Measurements from ENCODE around the gene ELP5.

ELP5 gene

DNA sequence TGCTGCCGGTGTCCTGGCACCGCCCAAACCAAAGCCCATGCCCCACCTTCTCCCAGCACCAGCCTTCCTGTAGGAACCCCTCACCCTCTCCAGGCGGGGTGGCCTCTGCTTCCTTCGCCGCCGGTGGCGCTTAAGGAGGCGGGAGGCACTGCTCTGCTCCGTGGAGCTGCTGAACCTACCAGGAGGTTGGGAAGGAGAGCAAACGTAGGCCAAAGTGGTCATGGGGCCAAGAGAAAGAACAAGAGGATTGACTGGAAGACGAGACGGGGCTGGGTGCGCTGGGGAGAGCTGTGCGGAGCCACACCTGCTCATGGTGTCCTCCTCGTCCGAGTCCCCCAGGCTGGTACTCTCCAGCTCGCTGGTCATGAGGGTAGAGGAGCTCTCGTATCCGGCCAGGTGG is 22.5 kb upstream of the ELP5 start:
- TF ChIP-seq, protein P1, sequence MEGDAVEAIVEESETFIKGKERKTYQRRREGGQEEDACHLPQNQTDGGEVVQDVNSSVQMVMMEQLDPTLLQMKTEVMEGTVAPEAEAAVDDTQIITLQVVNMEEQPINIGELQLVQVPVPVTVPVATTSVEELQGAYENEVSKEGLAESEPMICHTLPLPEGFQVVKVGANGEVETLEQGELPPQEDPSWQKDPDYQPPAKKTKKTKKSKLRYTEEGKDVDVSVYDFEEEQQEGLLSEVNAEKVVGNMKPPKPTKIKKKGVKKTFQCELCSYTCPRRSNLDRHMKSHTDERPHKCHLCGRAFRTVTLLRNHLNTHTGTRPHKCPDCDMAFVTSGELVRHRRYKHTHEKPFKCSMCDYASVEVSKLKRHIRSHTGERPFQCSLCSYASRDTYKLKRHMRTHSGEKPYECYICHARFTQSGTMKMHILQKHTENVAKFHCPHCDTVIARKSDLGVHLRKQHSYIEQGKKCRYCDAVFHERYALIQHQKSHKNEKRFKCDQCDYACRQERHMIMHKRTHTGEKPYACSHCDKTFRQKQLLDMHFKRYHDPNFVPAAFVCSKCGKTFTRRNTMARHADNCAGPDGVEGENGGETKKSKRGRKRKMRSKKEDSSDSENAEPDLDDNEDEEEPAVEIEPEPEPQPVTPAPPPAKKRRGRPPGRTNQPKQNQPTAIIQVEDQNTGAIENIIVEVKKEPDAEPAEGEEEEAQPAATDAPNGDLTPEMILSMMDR (IDR thresholded peaks at IDR 0.05; ENCODE audit: low read depth, low read length, missing control alignments), result no peak
- in situ Hi-C loops (cut with HindIII; ENCODE audit: low sequenced_read_pairs), result no loop called here
- no peak overlapping the region for H3K4me3 ChIP-seq (ENCODE audit: low read depth, low read length)
- DNase-seq (ENCODE audit: low read depth), result no peak

DNA sequence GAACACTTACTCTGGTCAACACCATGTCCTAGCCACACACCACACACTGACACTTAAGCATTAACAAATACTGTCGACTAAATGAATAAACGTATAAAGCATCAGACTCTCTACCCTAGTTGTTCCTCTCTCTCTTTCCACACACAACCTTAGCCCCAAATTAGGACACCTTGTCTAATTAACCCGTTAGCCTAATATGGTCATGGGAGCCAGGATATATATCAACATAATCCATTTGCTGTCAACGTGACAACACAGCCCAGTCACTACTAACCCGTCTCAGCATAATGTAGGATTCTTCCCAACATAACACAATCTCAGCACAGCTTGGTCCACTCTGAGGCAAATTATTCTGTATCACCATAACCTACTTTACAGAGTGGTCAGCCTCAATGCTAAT is 19.9 kb upstream of the ELP5 start:
- H3K4me3 ChIP-seq (ENCODE audit: low read depth, low read length), result peak overlapping the region; percentile 87
- TF ChIP-seq, protein P1 (IDR thresholded peaks at IDR 0.05; ENCODE audit: low read depth, low read length, missing control alignments), result no peak
- no peak for DNase-seq (ENCODE audit: low read depth)
- in situ Hi-C loops (cut with HindIII; ENCODE audit: low sequenced_read_pairs), result no loop called here

DNA sequence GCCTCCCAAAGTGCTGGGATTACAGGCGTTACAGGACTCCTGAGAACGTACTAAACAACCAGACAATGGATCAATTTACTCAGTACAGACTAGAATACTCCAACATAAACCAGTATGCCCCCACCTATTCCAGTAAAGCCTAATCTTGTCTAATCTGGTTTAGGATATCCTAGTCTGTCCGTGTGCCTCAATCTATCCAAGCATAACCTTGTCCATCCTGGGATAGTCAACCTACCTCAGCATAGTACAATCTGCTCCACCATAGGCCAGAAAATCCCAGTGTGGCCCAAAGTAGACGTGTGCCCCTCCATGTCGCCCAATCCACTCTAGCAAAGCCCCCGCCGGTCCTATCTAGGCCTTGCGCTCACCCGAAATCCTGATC is 18.3 kb upstream of the ELP5 start:
- in situ Hi-C loops (cut with HindIII; ENCODE audit: low sequenced_read_pairs), result no loop called here
- H3K4me3 ChIP-seq (ENCODE audit: low read depth, low read length), result peak overlapping the region; percentile 87
- DNase-seq (ENCODE audit: low read depth), result no peak
- TF ChIP-seq, protein P1 (IDR thresholded peaks at IDR 0.05; ENCODE audit: low read depth, low read length, missing control alignments), result no peak

DNA sequence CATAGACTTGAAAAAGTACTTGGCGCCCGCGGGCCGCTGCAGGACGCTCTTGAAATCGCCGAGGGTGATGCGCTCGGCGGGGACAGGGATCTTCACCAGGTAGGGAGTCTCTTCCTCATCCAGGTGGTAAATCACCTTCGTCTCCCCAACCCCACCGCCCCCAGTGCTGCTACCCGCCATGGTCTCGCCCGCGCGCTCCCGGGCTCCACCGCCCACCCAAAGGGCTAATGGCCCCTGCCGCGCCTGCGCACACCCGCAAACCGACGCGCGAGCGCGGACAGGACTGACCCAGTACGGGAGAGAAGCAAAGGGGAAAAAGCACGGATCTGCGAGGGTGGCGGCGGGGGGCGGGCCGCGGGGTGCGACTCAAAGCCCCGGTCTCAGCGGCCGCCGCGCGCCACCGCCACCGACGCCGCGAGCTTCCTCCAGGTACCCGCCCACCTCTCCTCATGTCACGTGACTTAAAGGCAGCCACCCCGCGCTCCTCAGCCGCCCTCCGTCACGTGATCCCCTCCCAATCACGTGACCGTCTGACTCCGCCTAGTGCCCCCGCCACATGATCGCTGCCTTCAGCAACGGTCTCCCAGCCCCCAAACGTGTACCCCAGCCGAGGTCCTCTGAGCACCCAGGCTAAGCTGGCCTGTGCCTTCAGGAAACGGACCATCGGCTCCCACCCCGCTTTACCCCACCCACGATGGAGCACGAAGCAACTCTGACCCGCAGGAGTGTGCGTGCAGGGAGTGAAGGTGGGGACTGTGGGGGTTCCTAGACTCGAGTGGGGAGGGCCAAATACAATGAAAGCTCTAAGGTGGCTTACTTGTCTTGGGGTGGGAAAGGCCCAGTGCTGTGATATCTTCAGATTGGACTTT is 17.7 kb upstream of the ELP5 start, which contains the start of gene DVL2:
Gene DVL2 (minus strand): TSS at position 435 of the 869 bp plus-strand sequence. CDS start 255 bp downstream, at position 180.
- in situ Hi-C loops (cut with HindIII; ENCODE audit: low sequenced_read_pairs), result no loop called here
- DNase-seq (ENCODE audit: low read depth), result peak; percentile 83
- TF ChIP-seq, protein P1 (IDR thresholded peaks at IDR 0.05; ENCODE audit: low read depth, low read length, missing control alignments), result no peak
- peak within 1 kb of the TSS; percentile 87 for H3K4me3 ChIP-seq (ENCODE audit: low read depth, low read length)

DNA sequence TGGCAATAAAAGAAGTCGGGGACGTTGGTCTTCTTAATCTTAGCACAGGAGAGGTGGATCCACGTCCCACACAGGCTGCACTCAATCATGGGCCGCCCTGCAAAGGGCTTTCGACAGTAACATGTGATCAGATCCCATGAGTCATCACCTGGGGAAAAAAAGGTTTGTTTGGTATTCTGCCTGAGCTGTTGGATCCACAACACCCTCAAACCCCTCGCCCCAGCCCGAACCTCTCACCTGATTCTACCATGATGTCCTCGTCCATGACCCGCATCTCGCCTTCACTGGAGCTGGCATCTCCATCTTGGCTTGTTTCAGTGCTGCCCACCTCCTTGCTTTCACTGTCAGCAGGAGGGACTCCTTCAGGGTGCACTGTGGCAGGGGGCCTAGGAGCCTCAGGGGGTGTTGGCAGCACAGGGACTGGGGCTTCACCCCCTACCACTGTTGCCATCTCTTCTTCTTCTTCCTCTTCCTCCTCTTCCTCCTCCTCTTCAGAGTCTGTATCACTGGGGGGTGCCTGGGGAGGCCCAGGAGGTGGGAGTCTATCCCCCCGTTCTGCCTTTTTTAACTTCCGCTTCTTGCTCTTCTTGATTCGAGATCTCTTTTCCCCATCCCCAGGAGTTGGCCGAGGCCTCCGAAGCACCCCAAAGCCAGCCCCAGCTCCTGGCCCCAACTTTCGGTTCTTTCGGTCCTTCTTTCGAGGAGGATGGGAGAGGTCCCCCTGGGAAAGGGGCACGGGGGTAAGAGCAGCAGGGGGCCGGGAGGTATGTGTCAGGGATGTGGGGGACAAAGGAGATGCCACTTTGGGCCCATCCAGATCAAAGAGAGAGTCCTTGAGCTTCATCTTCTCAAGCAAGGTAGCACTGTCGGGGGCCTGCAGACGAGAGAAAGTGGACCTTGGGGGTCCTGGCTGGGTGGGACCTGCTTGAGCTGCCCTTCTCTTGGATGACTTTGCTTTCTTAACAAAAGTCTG is 16.0 kb upstream of the ELP5 start:
- no peak for DNase-seq (ENCODE audit: low read depth)
- in situ Hi-C loops (cut with HindIII; ENCODE audit: low sequenced_read_pairs), result no loop called here
- H3K4me3 ChIP-seq (ENCODE audit: low read depth, low read length), result no peak overlapping the region
- TF ChIP-seq, protein P1 (IDR thresholded peaks at IDR 0.05; ENCODE audit: low read depth, low read length, missing control alignments), result no peak

DNA sequence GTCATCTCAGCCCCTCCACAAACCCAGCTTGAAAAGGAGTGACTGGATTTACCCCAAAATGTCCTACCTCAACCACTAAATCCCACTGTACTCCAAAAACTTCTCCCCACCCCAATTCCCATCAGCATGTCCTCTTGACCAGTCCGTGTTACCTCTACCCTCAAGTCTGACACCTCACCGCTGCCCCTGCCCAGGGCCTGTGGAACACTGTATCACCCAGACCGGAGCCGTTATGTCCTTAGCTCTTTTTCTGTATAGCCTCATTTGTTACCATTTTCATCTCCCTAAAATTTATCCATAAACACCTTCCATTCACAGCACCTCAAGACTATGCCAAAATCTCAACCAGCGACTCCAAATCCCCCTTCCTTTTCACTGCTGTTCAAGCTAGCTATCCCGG is 15.2 kb upstream of the ELP5 start:
- H3K4me3 ChIP-seq (ENCODE audit: low read depth, low read length), result peak overlapping the region; percentile 99
- in situ Hi-C loops (cut with HindIII; ENCODE audit: low sequenced_read_pairs), result no loop called here
- TF ChIP-seq, protein P1 (IDR thresholded peaks at IDR 0.05; ENCODE audit: low read depth, low read length, missing control alignments), result no peak
- DNase-seq (ENCODE audit: low read depth), result no peak

All from astrocyte of the cerebellum (primary cell).